Measurements from ENCODE around the gene MADD.

GRCh38 chr11:47256374-47256773 is 13.6 kb upstream of the MADD start:
- TF ChIP-seq, protein P1, sequence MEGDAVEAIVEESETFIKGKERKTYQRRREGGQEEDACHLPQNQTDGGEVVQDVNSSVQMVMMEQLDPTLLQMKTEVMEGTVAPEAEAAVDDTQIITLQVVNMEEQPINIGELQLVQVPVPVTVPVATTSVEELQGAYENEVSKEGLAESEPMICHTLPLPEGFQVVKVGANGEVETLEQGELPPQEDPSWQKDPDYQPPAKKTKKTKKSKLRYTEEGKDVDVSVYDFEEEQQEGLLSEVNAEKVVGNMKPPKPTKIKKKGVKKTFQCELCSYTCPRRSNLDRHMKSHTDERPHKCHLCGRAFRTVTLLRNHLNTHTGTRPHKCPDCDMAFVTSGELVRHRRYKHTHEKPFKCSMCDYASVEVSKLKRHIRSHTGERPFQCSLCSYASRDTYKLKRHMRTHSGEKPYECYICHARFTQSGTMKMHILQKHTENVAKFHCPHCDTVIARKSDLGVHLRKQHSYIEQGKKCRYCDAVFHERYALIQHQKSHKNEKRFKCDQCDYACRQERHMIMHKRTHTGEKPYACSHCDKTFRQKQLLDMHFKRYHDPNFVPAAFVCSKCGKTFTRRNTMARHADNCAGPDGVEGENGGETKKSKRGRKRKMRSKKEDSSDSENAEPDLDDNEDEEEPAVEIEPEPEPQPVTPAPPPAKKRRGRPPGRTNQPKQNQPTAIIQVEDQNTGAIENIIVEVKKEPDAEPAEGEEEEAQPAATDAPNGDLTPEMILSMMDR (IDR thresholded peaks at IDR 0.05; ENCODE audit: low read depth, low read length) = no peak
- TF ChIP-seq EZH2phosphoT487 (IDR thresholded peaks at IDR 0.05; ENCODE audit: low read depth) = no peak

All from OCI-LY3 (cell line).